ENCODE measurements around the gene IFNGR1.

DNA sequence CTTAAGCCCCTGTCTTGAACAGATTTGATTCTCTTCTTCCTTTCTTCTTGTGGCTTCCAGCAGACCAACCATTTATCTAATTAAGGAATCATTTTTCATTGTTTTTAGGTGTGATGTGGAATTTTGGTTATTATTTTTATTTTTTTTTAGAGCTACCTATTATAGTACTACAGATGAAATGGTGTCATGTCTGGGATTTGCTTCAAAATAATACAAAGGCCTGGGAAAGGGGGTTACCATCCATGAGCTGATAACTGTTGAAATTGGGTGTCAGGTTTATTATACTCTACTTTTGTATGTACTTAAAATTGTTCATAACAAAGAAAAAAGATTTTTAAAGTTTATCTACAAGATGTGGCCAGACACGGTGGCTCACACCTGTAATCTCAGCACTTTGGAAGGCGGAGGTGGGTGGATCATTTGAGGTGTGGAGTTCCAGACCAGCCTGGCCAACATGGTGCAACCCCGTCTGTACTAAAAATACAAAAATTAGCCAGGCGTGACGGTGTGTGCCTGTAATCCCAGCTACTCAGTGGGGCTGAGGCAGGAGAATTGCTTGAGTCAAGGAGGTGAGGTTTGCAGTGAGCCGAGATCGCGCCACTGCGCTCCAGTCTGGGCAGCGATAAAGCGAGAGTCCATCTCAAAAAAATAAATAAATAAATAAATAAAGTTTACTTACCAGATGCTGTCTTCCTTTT lies 46.3 kb downstream of the IFNGR1 start:
- TF ChIP-seq CTCF (conservative IDR thresholded peaks at IDR 0.05) (no peak), EZH2 (IDR thresholded peaks at IDR 0.05; ENCODE audit: low read depth) (no peak)

Measured in PC-9 (cell line).